ENCODE results near the gene RPUSD3. TPM values are rescaled to one million over a fixed set of nuclear protein-coding genes. Genes with fewer than 3 reads are reported as not detected.

RPUSD3 gene
- total and polyA plus RNA-seq, 2 of the 4 experiments (the other 2 are of a cell fraction) = 30.3 to 49.4 TPM

GRCh38 chr3:9888540-9888939, 44.7 kb upstream of the RPUSD3 start:
- in situ Hi-C loops (cut with MboI; ENCODE audit: low sequenced_read_pairs) = no loop called here
- Histone ChIP-seq H3K4me3 (ENCODE audit: insufficient read depth, low read depth, low read length) (no peak overlapping the region), H3K18ac (ENCODE audit: low read depth, low read length) (no peak overlapping the region), H3K14ac (replicated peaks; ENCODE audit: low read depth, low read length) (no peak overlapping the region), H3K23ac (ENCODE audit: low read depth, low read length) (no peak overlapping the region), H3K9ac (ENCODE audit: low read depth, low read length) (no peak overlapping the region), H3K4me2 (ENCODE audit: low read depth, low read length) (no peak overlapping the region), H2AK5ac (ENCODE audit: low read depth, low read length) (no peak overlapping the region), H2BK15ac (ENCODE audit: low read depth, low read length) (no peak overlapping the region), H3K56ac (ENCODE audit: extremely low read depth, insufficient read depth, low read length) (no peak overlapping the region), H4K91ac (ENCODE audit: insufficient read depth, low read depth, low read length) (no peak overlapping the region), H2AK9ac (replicated peaks; ENCODE audit: low read depth, low read length, poor library complexity) (no peak overlapping the region), H3K27ac (ENCODE audit: insufficient read depth, low read length) (no peak overlapping the region), H3K9me3 (ENCODE audit: control insufficient read depth, insufficient read depth, low read length) (no peaks in the 10 kb centered on the region), H4K5ac (ENCODE audit: low read depth, low read length) (no peak overlapping the region), H4K20me1 (ENCODE audit: insufficient read depth, low read length) (no peaks in the 10 kb centered on the region; the same call in 1 of the 2 replicates), H2BK20ac (ENCODE audit: low read depth, low read length) (no peak overlapping the region), H3K9me1 (ENCODE audit: insufficient read depth, low read length) (0 out of 2 replicates have a peak, but pooled peaks cover 6% of the 10 kb centered on the region), H3K4ac (ENCODE audit: low read depth, low read length) (peak overlapping the region; percentile 4; the same call in 1 of the 2 replicates), H2BK120ac (ENCODE audit: low read depth, low read length) (no peak overlapping the region), H3K79me1 (ENCODE audit: low read depth in 1 of 2, low read length in 2 of 2) (peaks cover 13 to 26% of the 10 kb centered on the region in 2 experiments), H3K27me3 (ENCODE audit: control insufficient read depth, insufficient read depth, low read length) (no peaks in the 10 kb centered on the region), H2AFZ (replicated peaks; ENCODE audit: low read length, poor library complexity) (peak overlapping the region; percentile 40), H2BK5ac (ENCODE audit: low read depth, low read length, poor library complexity, severe bottlenecking) (no peak overlapping the region), H3K4me1 (ENCODE audit: control insufficient read depth, insufficient read depth, low read length) (peaks cover 6% of the 10 kb centered on the region), H4K8ac (ENCODE audit: low read depth in 2 of 2, low read length in 2 of 2) (no peak overlapping the region), H3K36me3 (ENCODE audit: control insufficient read depth, insufficient read depth, low read length) (peaks cover 10% of the 10 kb centered on the region)
- no TSS peak for BruUV-seq (replicated peaks)
- TF ChIP-seq RFX5 (IDR thresholded peaks at IDR 0.05; ENCODE audit: low read depth, low read length) (no peak), RAD21 (IDR thresholded peaks at IDR 0.05; ENCODE audit: low read length) (no peak), POLR2A (IDR thresholded peaks at IDR 0.05; ENCODE audit: low read depth, low read length) (no peak), RCOR1 (IDR thresholded peaks at IDR 0.05; ENCODE audit: insufficient replicate concordance, low read length) (no peak)
- POLR2A ChIA-PET (ENCODE audit: unreplicated experiment) = no interaction called here
- no peak for ATAC-seq (ENCODE audit: low read depth)
- CTCF ChIA-PET = no interaction called here
- no peak for DNase-seq
- intact Hi-C loops (cut with micrococcal nuclease) = no loop called here
- no CpG with 5 or more reads among the region's 3 CpGs for WGBS, 2 experiments (ENCODE audit: extremely low coverage in 2 of 2, insufficient read length in 1 of 2)
- dilution Hi-C loops (cut with HindIII; ENCODE audit: low sequenced_read_pairs, unreplicated experiment) = no loop called here
